GM21825 (cell line): ENCODE results near the gene RABAC1.
"Not testable (repeated sequence)": the region's sequence is repeated elsewhere in the genome, so short reads cannot be mapped to it uniquely, and the experiment has no call there.

Experiments used
- ATAC-seq: cut with Tn5 transposase; IDR thresholded peaks from one replicate; pipeline ENCODE4 v1.9.1; 2021; ENCODE audit warnings: mild to moderate bottlenecking, moderate library complexity; ENCODE audit not compliant: unreplicated experiment

Gene RABAC1

GRCh38 chr19:41959056-41960053 lies at the start of gene RABAC1:
TSS of gene RABAC1 (minus strand) at chr19:41959321. CDS start at chr19:41959292, 29 bp downstream.
- ATAC-seq, result peak; percentile 82

- ATAC-seq, result no peak
Observed at GRCh38 chr19:42006569-42006968, 47.4 kb upstream of the RABAC1 start.

GRCh38 chr19:42005504-42005903 lies 46.4 kb upstream of the RABAC1 start:
- no peak for ATAC-seq

- no peak for ATAC-seq
Observed at GRCh38 chr19:42003506-42004294, 44.6 kb upstream of the RABAC1 start.

GRCh38 chr19:41999878-42000208 lies 40.7 kb upstream of the RABAC1 start:
- ATAC-seq, result no peak

- no peak for ATAC-seq
Observed at GRCh38 chr19:41999071-41999877, 40.2 kb upstream of the RABAC1 start.

- no peak for ATAC-seq
Observed at GRCh38 chr19:41998246-41999020, 39.3 kb upstream of the RABAC1 start.

- no peak for ATAC-seq
Observed at GRCh38 chr19:41997851-41998229, 38.7 kb upstream of the RABAC1 start.

GRCh38 chr19:41997121-41997850 lies 38.2 kb upstream of the RABAC1 start:
- ATAC-seq, result no peak

- ATAC-seq, result no peak
Observed at GRCh38 chr19:41995959-41996797, 37.1 kb upstream of the RABAC1 start.

GRCh38 chr19:41994994-41995958 lies 36.2 kb upstream of the RABAC1 start:
- ATAC-seq, result no peak

GRCh38 chr19:41994521-41994971 lies 35.4 kb upstream of the RABAC1 start:
- ATAC-seq, result no peak

GRCh38 chr19:41993612-41994483 lies 34.7 kb upstream of the RABAC1 start, which contains the start of gene ATP1A3:
TSS of gene ATP1A3 (minus strand) at chr19:41994230. CDS start at chr19:41994076, 154 bp downstream.
- ATAC-seq, result no peak

GRCh38 chr19:41991925-41992569 lies 32.9 kb upstream of the RABAC1 start:
- not testable (repeated sequence) for ATAC-seq

- no peak for ATAC-seq
Observed at GRCh38 chr19:41991025-41991424, 31.9 kb upstream of the RABAC1 start.

GRCh38 chr19:41990615-41991014 lies 31.5 kb upstream of the RABAC1 start:
- no peak for ATAC-seq
